GM12801 (cell line): Measurements from ENCODE around the gene C19orf81.

Experiments used
- CTCF ChIP-seq: IDR thresholded peaks from one replicate; pipeline ENCODE4 v1.5.1; 2011; ENCODE audit warnings: control low read depth; ENCODE audit not compliant: insufficient read length; ENCODE audit errors: extremely low read depth

Gene C19orf81

GRCh38 chr19:50644315-50644915 is 4.8 kb upstream of the C19orf81 start:
- no peak for TF ChIP-seq CTCF

GRCh38 chr19:50645107-50645506 is 4.1 kb upstream of the C19orf81 start:
- TF ChIP-seq CTCF, result no peak

- no peak for TF ChIP-seq CTCF
Measured at GRCh38 chr19:50646074-50646807, 3.0 kb upstream of the C19orf81 start.

GRCh38 chr19:50647879-50648615 is 1.2 kb upstream of the C19orf81 start:
- TF ChIP-seq CTCF, result no peak

- no peak for TF ChIP-seq CTCF
Measured at GRCh38 chr19:50648659-50649058, 586 bp upstream of the C19orf81 start.

- no peak for TF ChIP-seq CTCF
Measured at GRCh38 chr19:50651174-50651573, 1.9 kb downstream of the C19orf81 start.

- no peak for TF ChIP-seq CTCF
Measured at GRCh38 chr19:50652722-50653121, 3.5 kb downstream of the C19orf81 start.
